Lower leg skin (tissue), 3 donors: ENCODE results near the gene HAUS2.

Experiments used
- CTCF ChIP-seq, 3 donors: fragments of 450-650 bp; IDR thresholded peaks; one replicate each; pipeline ENCODE4 v1.5.1; 2016; ENCODE audit warnings: antibody characterized with exemption in 3 of 3, mild to moderate bottlenecking in 3 of 3, moderate library complexity in 2 of 3
- POLR2A ChIP-seq, 2 donors: fragments of 450-650 bp; IDR thresholded peaks; one replicate each; pipeline ENCODE4 v1.6.1; 2016 to 2017; ENCODE audit warnings: antibody characterized with exemption in 2 of 2, mild to moderate bottlenecking in 1 of 2, moderate library complexity in 1 of 2

GRCh38 chr15:42595626-42596240 is 47.1 kb downstream of the HAUS2 start:
- TF ChIP-seq CTCF (IDR thresholded peaks at IDR 0.05) = no peak
- TF ChIP-seq POLR2A (IDR thresholded peaks at IDR 0.05) = no peak
